OCI-LY1 (cell line): Measurements from ENCODE around the gene SDC1.

ENCODE experiments used
- H2AFZ ChIP-seq: fragments of 200-600 bp; sonication (generic), shearing (Covaris generic); 2 replicates; pipeline ENCODE4 v1.6.0; 2014; ENCODE audit warnings: antibody characterized with exemption, mild to moderate bottlenecking, low read length
- H3F3A ChIP-seq: fragments of 200-600 bp; sonication (generic), shearing (Covaris generic); 2 replicates; pipeline ENCODE4 v1.6.0; 2014; ENCODE audit warnings: mild to moderate bottlenecking, antibody characterized with exemption, low read length, moderate library complexity; ENCODE audit not compliant: insufficient read depth
- H3K27ac ChIP-seq: fragments of 200-600 bp; sonication (generic); 2 replicates; pipeline ENCODE4 v1.5.1; 2014; ENCODE audit warnings: low read length, mixed run types, mild to moderate bottlenecking, low read depth; ENCODE audit not compliant: poor library complexity, severe bottlenecking
- H3K27me3 ChIP-seq: fragments of 200-600 bp; sonication (generic); 2 replicates; pipeline ENCODE4 v1.6.0; 2014; ENCODE audit warnings: antibody characterized with exemption, mild to moderate bottlenecking, low read length, moderate library complexity; ENCODE audit not compliant: insufficient read depth
- H3K36me3 ChIP-seq: fragments of 200-600 bp; sonication (generic); 2 replicates; pipeline ENCODE4 v1.6.1; 2014; ENCODE audit warnings: mild to moderate bottlenecking, antibody characterized with exemption, low read length, moderate library complexity, mixed read lengths; ENCODE audit not compliant: insufficient read depth
- H3K4me1 ChIP-seq: fragments of 200-600 bp; sonication (generic); 2 replicates; pipeline ENCODE4 v1.5.1; 2014; ENCODE audit warnings: mild to moderate bottlenecking, low read length, moderate library complexity; ENCODE audit not compliant: insufficient read depth, severe bottlenecking
- H3K4me2 ChIP-seq: fragments of 200-600 bp; sonication (generic), shearing (Covaris generic); 2 replicates; pipeline ENCODE4 v1.6.1; 2014; ENCODE audit warnings: low read length
- H3K4me3 ChIP-seq: fragments of 200-600 bp; sonication (generic); 2 replicates; pipeline ENCODE4 v1.5.1; 2014; ENCODE audit warnings: low read length, low read depth, mild to moderate bottlenecking, mixed read lengths; ENCODE audit not compliant: poor library complexity, severe bottlenecking
- H3K79me2 ChIP-seq: fragments of 200-600 bp; shearing (Covaris generic); 2 replicates; pipeline ENCODE4 v1.6.1; 2016; ENCODE audit warnings: mixed run types, low read length, mixed read lengths; ENCODE audit not compliant: insufficient read depth
- H3K9ac ChIP-seq: fragments of 200-600 bp; sonication (generic), shearing (Covaris generic); 2 replicates; pipeline ENCODE4 v1.6.1; 2014; ENCODE audit warnings: mild to moderate bottlenecking, low read length, mixed read lengths
- H3K9me2 ChIP-seq: fragments of 200-600 bp; sonication (generic), shearing (Covaris generic); 2 replicates; pipeline ENCODE4 v1.6.1; 2014; ENCODE audit warnings: low read depth, mild to moderate bottlenecking, low read length, mixed read lengths
- H3K9me3 ChIP-seq: fragments of 200-600 bp; shearing (Covaris generic); 2 replicates; pipeline ENCODE4 v1.6.1; 2014; ENCODE audit warnings: low read length, mixed read lengths
- H4K20me1 ChIP-seq: fragments of 200-600 bp; sonication (generic), shearing (Covaris generic); 2 replicates; pipeline ENCODE4 v1.6.0; 2016; ENCODE audit warnings: mild to moderate bottlenecking, low read length; ENCODE audit not compliant: insufficient read depth
- EZH2 ChIP-seq: fragments of 200-600 bp; sonication (generic), shearing (Covaris generic); IDR thresholded peaks from 2 replicates; pipeline ENCODE4 v1.8.0; 2017; ENCODE audit warnings: borderline replicate concordance, mixed run types, mild to moderate bottlenecking, antibody characterized with exemption, low read length, moderate library complexity, mixed read lengths
- TF ChIP-seq, protein P1 (sequence below): fragments of 200-600 bp; sonication (generic), shearing (Covaris generic); IDR thresholded peaks from 2 replicates; pipeline ENCODE4 v1.5.1; 2017; ENCODE audit warnings: mild to moderate bottlenecking, antibody characterized with exemption, low read length, moderate library complexity, mixed read lengths

Gene SDC1

DNA sequence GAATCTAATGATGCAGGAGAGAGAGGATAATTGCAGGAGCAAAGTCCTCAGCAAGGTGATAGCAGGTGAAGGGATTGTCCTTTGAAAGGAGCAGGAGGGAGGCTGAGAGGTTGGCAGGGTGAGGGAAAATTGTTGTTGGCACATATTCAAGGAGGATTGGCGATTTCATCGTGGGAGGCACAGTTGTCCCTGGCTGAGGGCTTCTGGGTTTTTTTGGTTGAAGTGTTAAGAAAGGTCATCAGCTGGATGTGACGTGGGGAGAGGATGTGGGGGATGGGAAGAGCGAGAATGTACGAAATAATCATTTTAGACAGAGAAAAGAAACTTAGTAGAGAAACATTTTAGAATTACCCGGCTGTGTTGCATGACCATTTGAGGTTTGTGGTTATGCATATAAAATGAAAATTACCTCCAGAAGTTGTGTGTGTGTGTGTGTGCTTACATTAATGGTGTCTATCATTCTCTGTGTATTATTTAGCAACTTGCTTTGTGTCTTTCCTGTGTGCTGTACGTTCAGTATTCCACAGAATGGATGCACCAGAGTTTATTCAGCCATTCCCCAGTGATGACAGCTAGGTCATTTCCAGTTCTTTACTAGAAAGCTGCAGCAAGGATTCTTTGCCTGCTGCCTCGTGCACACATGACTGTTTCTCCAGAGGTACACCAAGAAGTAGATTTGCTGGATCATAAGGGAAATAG, 67.6 kb downstream of the SDC1 start:
- Histone ChIP-seq H3F3A (no peaks in the 10 kb centered on the region), H2AFZ (no peak overlapping the region), H3K27me3 (no peaks in the 10 kb centered on the region), H4K20me1 (no peaks in the 10 kb centered on the region), H3K4me2 (no peak overlapping the region), H3K9me2 (no peaks in the 10 kb centered on the region), H3K4me1 (no peaks in the 10 kb centered on the region), H3K9me3 (no peaks in the 10 kb centered on the region), H3K4me3 (no peak overlapping the region), H3K79me2 (no peaks in the 10 kb centered on the region), H3K36me3 (no peaks in the 10 kb centered on the region), H3K27ac (no peak overlapping the region), H3K9ac (no peak overlapping the region)
- TF ChIP-seq, protein P1, sequence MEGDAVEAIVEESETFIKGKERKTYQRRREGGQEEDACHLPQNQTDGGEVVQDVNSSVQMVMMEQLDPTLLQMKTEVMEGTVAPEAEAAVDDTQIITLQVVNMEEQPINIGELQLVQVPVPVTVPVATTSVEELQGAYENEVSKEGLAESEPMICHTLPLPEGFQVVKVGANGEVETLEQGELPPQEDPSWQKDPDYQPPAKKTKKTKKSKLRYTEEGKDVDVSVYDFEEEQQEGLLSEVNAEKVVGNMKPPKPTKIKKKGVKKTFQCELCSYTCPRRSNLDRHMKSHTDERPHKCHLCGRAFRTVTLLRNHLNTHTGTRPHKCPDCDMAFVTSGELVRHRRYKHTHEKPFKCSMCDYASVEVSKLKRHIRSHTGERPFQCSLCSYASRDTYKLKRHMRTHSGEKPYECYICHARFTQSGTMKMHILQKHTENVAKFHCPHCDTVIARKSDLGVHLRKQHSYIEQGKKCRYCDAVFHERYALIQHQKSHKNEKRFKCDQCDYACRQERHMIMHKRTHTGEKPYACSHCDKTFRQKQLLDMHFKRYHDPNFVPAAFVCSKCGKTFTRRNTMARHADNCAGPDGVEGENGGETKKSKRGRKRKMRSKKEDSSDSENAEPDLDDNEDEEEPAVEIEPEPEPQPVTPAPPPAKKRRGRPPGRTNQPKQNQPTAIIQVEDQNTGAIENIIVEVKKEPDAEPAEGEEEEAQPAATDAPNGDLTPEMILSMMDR, result no peak
- no peak for TF ChIP-seq EZH2

DNA sequence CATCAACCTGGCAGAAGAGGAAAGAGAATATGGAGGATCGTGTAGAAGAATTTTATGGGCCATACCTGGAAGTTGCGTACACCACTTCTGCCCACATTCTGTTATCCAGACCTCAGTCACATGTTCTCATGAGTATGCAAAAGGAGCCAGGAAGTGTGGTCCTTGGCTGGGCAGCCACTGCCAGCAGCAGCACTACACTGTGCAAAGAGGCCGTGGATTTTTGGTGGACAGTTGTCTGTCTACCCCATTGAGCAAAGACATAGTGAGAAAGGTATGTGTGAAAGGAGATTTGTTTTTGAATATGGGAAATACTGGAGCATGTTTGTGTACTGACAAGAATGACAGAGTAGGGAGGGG, 68.1 kb downstream of the SDC1 start:
- H3F3A ChIP-seq, result no peaks in the 10 kb centered on the region
- TF ChIP-seq, protein P1, result no peak
- no peak for TF ChIP-seq EZH2
- no peak overlapping the region for H3K4me2 ChIP-seq
- H4K20me1 ChIP-seq, result no peaks in the 10 kb centered on the region
- no peak overlapping the region for H2AFZ ChIP-seq
- no peaks in the 10 kb centered on the region for H3K9me3 ChIP-seq
- H3K79me2 ChIP-seq, result no peaks in the 10 kb centered on the region
- H3K9me2 ChIP-seq, result no peaks in the 10 kb centered on the region
- no peaks in the 10 kb centered on the region for H3K27me3 ChIP-seq
- H3K4me3 ChIP-seq, result no peak overlapping the region
- H3K27ac ChIP-seq, result no peak overlapping the region
- no peak overlapping the region for H3K9ac ChIP-seq
- H3K36me3 ChIP-seq, result no peaks in the 10 kb centered on the region
- H3K4me1 ChIP-seq, result no peaks in the 10 kb centered on the region

DNA sequence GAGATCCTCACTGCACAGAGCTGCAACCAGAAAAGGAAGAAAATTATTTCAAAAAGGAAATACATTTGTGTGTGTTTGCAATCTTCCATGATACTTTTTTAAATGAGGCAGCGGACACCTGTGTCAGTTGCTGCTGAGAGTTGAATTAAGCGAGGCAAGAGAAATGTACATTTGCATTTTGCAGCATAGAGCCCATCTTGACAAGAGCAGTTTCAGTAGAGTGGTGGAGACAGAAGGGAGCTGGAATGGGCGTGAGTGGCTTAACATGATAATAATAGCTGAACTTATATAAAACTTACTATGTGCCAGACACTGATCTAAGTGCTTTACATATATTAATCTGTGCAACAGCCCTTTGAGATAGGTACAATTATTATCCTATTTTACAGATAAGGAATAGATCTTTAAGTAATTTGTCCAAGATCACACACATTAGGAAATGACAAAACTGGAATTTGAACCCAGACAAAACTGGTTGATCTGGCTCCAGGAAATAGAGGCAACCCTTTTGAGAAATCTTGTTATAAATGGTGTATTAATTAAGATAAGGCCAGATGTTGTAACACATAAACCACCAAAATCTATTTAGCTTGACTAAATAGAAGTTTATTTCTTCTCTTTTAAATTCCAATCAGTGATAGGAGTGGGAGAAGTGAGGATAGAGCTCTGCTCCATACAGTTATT, 68.7 kb downstream of the SDC1 start:
- Histone ChIP-seq H3F3A (no peaks in the 10 kb centered on the region), H3K4me2 (no peak overlapping the region), H3K4me1 (no peaks in the 10 kb centered on the region), H4K20me1 (no peaks in the 10 kb centered on the region), H2AFZ (no peak overlapping the region), H3K4me3 (no peak overlapping the region), H3K79me2 (no peaks in the 10 kb centered on the region), H3K9me2 (no peaks in the 10 kb centered on the region), H3K27ac (no peak overlapping the region), H3K36me3 (no peaks in the 10 kb centered on the region), H3K9me3 (no peaks in the 10 kb centered on the region), H3K27me3 (no peaks in the 10 kb centered on the region), H3K9ac (no peak overlapping the region)
- TF ChIP-seq, protein P1, result no peak
- TF ChIP-seq EZH2, result no peak
